Parathyroid adenoma (tissue), 2 donors: ENCODE results near the gene PPARGC1A.
A peak's percentile ranks its signal among the peaks of the same experiment; 100 is the strongest.

Experiments used
- H2AFZ ChIP-seq: fragments of 300-600 bp; sonication (generic); one replicate; pipeline ENCODE4 v1.7.0; 2017; ENCODE audit warnings: antibody characterized with exemption, mild to moderate bottlenecking
- H3K27ac ChIP-seq: fragments of 300-600 bp; sonication (generic); one replicate; pipeline ENCODE4 v1.7.0; 2017
- H3K27me3 ChIP-seq: fragments of 300-600 bp; sonication (generic); one replicate; pipeline ENCODE4 v1.7.0; 2017; ENCODE audit warnings: low read length; ENCODE audit not compliant: control insufficient read depth, insufficient read depth
- H3K36me3 ChIP-seq: fragments of 300-600 bp; sonication (generic); one replicate; pipeline ENCODE4 v1.7.0; 2017; ENCODE audit warnings: low read length; ENCODE audit not compliant: control insufficient read depth, insufficient read depth
- H3K4me1 ChIP-seq: fragments of 300-600 bp; sonication (generic); one replicate; pipeline ENCODE4 v1.7.0; 2017; ENCODE audit warnings: control low read depth
- H3K4me2 ChIP-seq: fragments of 300-600 bp; sonication (generic); one replicate; pipeline ENCODE4 v1.7.0; 2017; ENCODE audit warnings: low read length
- H3K4me3 ChIP-seq: fragments of 300-600 bp; sonication (generic); one replicate; pipeline ENCODE4 v1.7.0; 2017; ENCODE audit warnings: low read depth, low read length
- H3K79me2 ChIP-seq: fragments of 300-600 bp; sonication (generic); one replicate; pipeline ENCODE4 v1.7.0; 2017; ENCODE audit warnings: control low read depth
- H3K9ac ChIP-seq: fragments of 300-600 bp; sonication (generic); one replicate; pipeline ENCODE4 v1.7.0; 2017; ENCODE audit warnings: mild to moderate bottlenecking
- H3K9me3 ChIP-seq: fragments of 300-600 bp; sonication (generic); one replicate; pipeline ENCODE4 v1.7.0; 2017; ENCODE audit warnings: low read length; ENCODE audit not compliant: control insufficient read depth
- CTCF ChIP-seq: fragments of 300-600 bp; sonication (generic); IDR thresholded peaks from one replicate; pipeline ENCODE4 v1.7.0; 2017; ENCODE audit warnings: antibody characterized with exemption, mild to moderate bottlenecking
- donor health status: primary hyperparathyroidism.

PPARGC1A gene

GRCh38 chr4:23782778-23783437 is 106.9 kb downstream of the PPARGC1A start:
- Histone ChIP-seq H2AFZ (no peak overlapping the region), H3K27me3 (no peaks in the 10 kb centered on the region), H3K27ac (peak overlapping the region; percentile 84), H3K36me3 (peaks cover 2% of the 10 kb centered on the region), H3K4me1 (peaks cover 26% of the 10 kb centered on the region), H3K9me3 (no peaks in the 10 kb centered on the region), H3K79me2 (no peaks in the 10 kb centered on the region), H3K9ac (no peak overlapping the region), H3K4me3 (no peak overlapping the region), H3K4me2 (peak overlapping the region; percentile 41)
- no peak for TF ChIP-seq CTCF

GRCh38 chr4:23779839-23780238 is 110.0 kb downstream of the PPARGC1A start:
- Histone ChIP-seq H3K9me3 (no peaks in the 10 kb centered on the region), H3K4me1 (peaks cover 46% of the 10 kb centered on the region), H3K4me2 (peak overlapping the region; percentile 6), H3K27me3 (no peaks in the 10 kb centered on the region), H3K79me2 (no peaks in the 10 kb centered on the region), H3K9ac (no peak overlapping the region), H3K4me3 (no peak overlapping the region), H2AFZ (no peak overlapping the region), H3K36me3 (peaks cover 2% of the 10 kb centered on the region), H3K27ac (peak overlapping the region; percentile 74)
- TF ChIP-seq CTCF: no peak

DNA sequence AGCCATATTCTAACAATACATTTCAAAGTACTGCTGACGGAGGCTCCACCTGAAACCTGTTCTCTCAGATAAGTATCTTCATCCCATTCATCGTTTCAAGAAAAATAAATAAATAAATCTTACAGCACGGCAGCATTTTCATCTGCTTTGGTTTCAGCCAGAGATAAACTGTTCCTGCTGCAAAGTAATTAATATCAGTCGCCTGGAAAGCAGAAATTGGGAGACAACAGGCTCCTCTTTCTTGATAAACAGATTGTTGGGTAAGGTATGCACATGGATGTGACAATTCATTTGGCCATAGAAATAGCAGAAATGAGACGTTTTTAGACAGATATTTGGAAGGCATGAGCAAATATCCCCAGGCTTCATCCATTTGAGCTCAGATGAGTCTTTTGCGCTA is 110.4 kb downstream of the PPARGC1A start:
- Histone ChIP-seq H3K9ac (no peak overlapping the region), H3K79me2 (no peaks in the 10 kb centered on the region), H3K4me1 (peaks cover 50% of the 10 kb centered on the region), H3K27ac (peak overlapping the region; percentile 74), H2AFZ (no peak overlapping the region), H3K4me3 (no peak overlapping the region), H3K36me3 (peaks cover 2% of the 10 kb centered on the region), H3K4me2 (peak overlapping the region; percentile 6), H3K27me3 (no peaks in the 10 kb centered on the region), H3K9me3 (no peaks in the 10 kb centered on the region)
- no peak for TF ChIP-seq CTCF

DNA sequence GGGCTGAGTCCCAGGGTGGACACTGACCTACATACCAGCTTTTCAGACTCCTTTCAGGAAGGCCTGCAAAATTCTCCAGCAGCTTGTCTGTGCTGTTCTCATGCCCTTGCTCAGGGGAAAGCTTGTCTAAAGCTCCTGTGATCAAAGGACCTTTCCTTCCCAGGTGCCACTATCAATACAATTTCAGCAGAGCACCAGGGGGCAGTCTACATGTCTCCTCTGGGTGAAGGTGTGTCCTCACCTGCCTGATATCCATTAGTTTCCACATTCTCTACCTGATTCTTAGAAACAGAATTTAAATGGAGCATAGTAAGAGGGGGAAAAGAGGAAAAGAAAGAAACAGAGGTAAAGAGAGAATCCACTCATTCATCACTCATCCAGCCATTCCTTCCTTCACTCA is 114.2 kb downstream of the PPARGC1A start:
- H3K9me3 ChIP-seq: no peaks in the 10 kb centered on the region
- H3K36me3 ChIP-seq: peaks cover 2% of the 10 kb centered on the region
- peak overlapping the region; percentile 84 for H3K27ac ChIP-seq
- no peaks in the 10 kb centered on the region for H3K27me3 ChIP-seq
- H2AFZ ChIP-seq: no peak overlapping the region
- no peak overlapping the region for H3K9ac ChIP-seq
- H3K4me2 ChIP-seq: peak overlapping the region; percentile 4
- no peaks in the 10 kb centered on the region for H3K79me2 ChIP-seq
- H3K4me1 ChIP-seq: peaks cover 50% of the 10 kb centered on the region
- H3K4me3 ChIP-seq: peak overlapping the region; percentile 12
- peak; percentile 20 for TF ChIP-seq CTCF

- Histone ChIP-seq H3K27me3 (no peaks in the 10 kb centered on the region), H3K27ac (peak overlapping the region; percentile 84), H3K4me1 (peaks cover 46% of the 10 kb centered on the region), H3K4me3 (peak overlapping the region; percentile 12), H2AFZ (no peak overlapping the region), H3K9ac (no peak overlapping the region), H3K4me2 (peak overlapping the region; percentile 4), H3K9me3 (no peaks in the 10 kb centered on the region), H3K79me2 (no peaks in the 10 kb centered on the region), H3K36me3 (no peaks in the 10 kb centered on the region)
- TF ChIP-seq CTCF: no peak
These were observed 114.9 kb downstream of the PPARGC1A start for GRCh38 chr4:23774909-23775308.
